HG03342 (cell line): ENCODE data around the gene ZNF124.
"Not testable (repeated sequence)": the region's sequence is repeated elsewhere in the genome, so short reads cannot be mapped to it uniquely, and the experiment has no call there.

Source experiments
- ATAC-seq: cut with Tn5 transposase; IDR thresholded peaks from one replicate; pipeline ENCODE4 v1.9.1; 2021; ENCODE audit warnings: mild to moderate bottlenecking, moderate library complexity; ENCODE audit not compliant: unreplicated experiment

ZNF124 gene

GRCh38 chr1:247173431-247173830, 1.6 kb upstream of the ZNF124 start:
- no peak for ATAC-seq

GRCh38 chr1:247172996-247173395, 1.2 kb upstream of the ZNF124 start:
- no peak for ATAC-seq

GRCh38 chr1:247171443-247171842, 377 bp downstream of the ZNF124 start:
- peak; percentile 45 for ATAC-seq

- no peak for ATAC-seq
These were observed 6.1 kb downstream of the ZNF124 start for GRCh38 chr1:247165674-247166073.

- no peak for ATAC-seq
These were observed 7.1 kb downstream of the ZNF124 start for GRCh38 chr1:247164694-247165093.

- no peak for ATAC-seq
These were observed 15.0 kb downstream of the ZNF124 start for GRCh38 chr1:247156787-247157232.

GRCh38 chr1:247147781-247148180, 24.0 kb downstream of the ZNF124 start:
- ATAC-seq: no peak

- not testable (repeated sequence) for ATAC-seq
These were observed 24.7 kb downstream of the ZNF124 start for GRCh38 chr1:247147120-247147519.

- no peak for ATAC-seq
These were observed 25.1 kb downstream of the ZNF124 start for GRCh38 chr1:247146671-247147070.

GRCh38 chr1:247145279-247145678, 26.5 kb downstream of the ZNF124 start:
- ATAC-seq: no peak

- ATAC-seq: not testable (repeated sequence)
These were observed 32.3 kb downstream of the ZNF124 start for GRCh38 chr1:247139557-247139956.

GRCh38 chr1:247131236-247131635, 40.6 kb downstream of the ZNF124 start:
- no peak for ATAC-seq

GRCh38 chr1:247127519-247128282, 44.1 kb downstream of the ZNF124 start:
- not testable (repeated sequence) for ATAC-seq

- peak; percentile 57 for ATAC-seq
These were observed 45.2 kb downstream of the ZNF124 start for GRCh38 chr1:247126601-247127000.

- ATAC-seq: peak; percentile 99
These were observed 45.7 kb downstream of the ZNF124 start for GRCh38 chr1:247126166-247126565.

GRCh38 chr1:247121382-247121781, 50.4 kb downstream of the ZNF124 start:
- ATAC-seq: no peak

- ATAC-seq: not testable (repeated sequence)
These were observed 51.5 kb downstream of the ZNF124 start for GRCh38 chr1:247120408-247120668.

- ATAC-seq: no peak
These were observed 52.0 kb downstream of the ZNF124 start for GRCh38 chr1:247119600-247120407.

- ATAC-seq: no peak
These were observed 52.8 kb downstream of the ZNF124 start for GRCh38 chr1:247118946-247119446.

- no peak for ATAC-seq
These were observed 56.3 kb downstream of the ZNF124 start for GRCh38 chr1:247115545-247115944.

GRCh38 chr1:247115141-247115510, 56.7 kb downstream of the ZNF124 start:
- ATAC-seq: no peak
